PC-9 (cell line): ENCODE data around the gene PLCL2. TPM values are rescaled to one million over a fixed set of nuclear protein-coding genes. Genes with fewer than 3 reads are reported as not detected.
"Not testable (repeated sequence)": the region's sequence is repeated elsewhere in the genome, so short reads cannot be mapped to it uniquely, and the experiment has no call there.

ENCODE experiments used
- BruUV-seq: library from RNA; stranded (reverse); fragments of 400-500 nt; replicated peaks from 2 replicates; lab custom pipeline; 2021; lab: Mats Ljungman, UMichigan
- CTCF ChIA-PET: fragments of 300-600 bp; sonication (Branson Sonifier 250); formaldehyde crosslinking; loops from one replicate; lab custom pipeline; 2022; ENCODE audit warnings: antibody characterized with exemption; lab: Charles Lee
- POLR2A ChIA-PET: fragments of 300-600 bp; sonication (Branson Sonifier 250); formaldehyde crosslinking; loops from one replicate; lab custom pipeline; 2022; ENCODE audit warnings: antibody characterized with exemption; ENCODE audit not compliant: unreplicated experiment; lab: Charles Lee
- DNase-seq, 2 experiments: peaks; one replicate each; pipeline versions ENCODE4 v3.0.0 to v3.0.0-alpha.2; 2015 to 2022; ENCODE audit warnings: mixed read lengths in 1 of 2
- H2AFZ ChIP-seq: fragments of 200-600 bp; sonication (generic); 2 replicates; pipeline ENCODE4 v1.8.1; 2017; ENCODE audit warnings: antibody characterized with exemption
- H3F3A ChIP-seq: fragments of 200-600 bp; sonication (generic); 2 replicates; pipeline ENCODE4 v1.8.1; 2017; ENCODE audit warnings: antibody characterized with exemption, mild to moderate bottlenecking, low read depth; ENCODE audit not compliant: insufficient read depth
- H3K27ac ChIP-seq: fragments of 200-600 bp; sonication (generic); 2 replicates; pipeline ENCODE4 v1.6.1; 2016; ENCODE audit warnings: mixed run types
- H3K27me3 ChIP-seq: fragments of 200-600 bp; sonication (generic); 2 replicates; pipeline ENCODE4 v1.6.1; 2016; ENCODE audit warnings: low read depth, mixed run types; ENCODE audit not compliant: insufficient read depth
- H3K36me3 ChIP-seq: fragments of 200-600 bp; sonication (generic); 2 replicates; pipeline ENCODE4 v1.6.1; 2016; ENCODE audit warnings: low read depth, mixed run types
- H3K4me1 ChIP-seq: fragments of 200-600 bp; sonication (generic); replicated peaks from 2 replicates; pipeline ENCODE4 v1.6.1; 2016; ENCODE audit warnings: mixed run types; ENCODE audit not compliant: insufficient read depth
- H3K4me2 ChIP-seq: fragments of 200-600 bp; sonication (generic); 2 replicates; pipeline ENCODE4 v1.6.1; 2017; ENCODE audit warnings: mixed run types
- H3K4me3 ChIP-seq: fragments of 200-600 bp; sonication (generic); 2 replicates; pipeline ENCODE4 v1.6.1; 2016; ENCODE audit warnings: mixed run types
- H3K79me2 ChIP-seq: fragments of 200-600 bp; sonication (generic); 2 replicates; pipeline ENCODE4 v1.6.1; 2017; ENCODE audit warnings: low read depth, mixed run types
- H3K9me2 ChIP-seq: fragments of 200-600 bp; sonication (generic); 2 replicates; pipeline ENCODE4 v1.8.1; 2017; ENCODE audit warnings: mild to moderate bottlenecking; ENCODE audit not compliant: insufficient read depth
- H3K9me3 ChIP-seq: fragments of 200-600 bp; sonication (generic); 2 replicates; pipeline ENCODE4 v1.8.1; 2016; ENCODE audit warnings: low read depth; ENCODE audit not compliant: insufficient read depth
- H4K20me1 ChIP-seq: fragments of 200-600 bp; sonication (generic); 2 replicates; pipeline ENCODE4 v1.8.1; 2017; ENCODE audit not compliant: insufficient read depth
- CTCF ChIP-seq: fragments of 200-600 bp; sonication (generic); conservative IDR thresholded peaks from 2 replicates; pipeline ENCODE4 v1.6.1; 2017; ENCODE audit warnings: mixed run types, antibody characterized with exemption, mild to moderate bottlenecking, moderate library complexity
- EZH2 ChIP-seq: fragments of 200-600 bp; sonication (generic); IDR thresholded peaks from 2 replicates; pipeline ENCODE4 v1.8.0; 2017; ENCODE audit warnings: antibody characterized with exemption, low read depth
- intact Hi-C: fragments of 100-400 bp; cut with micrococcal nuclease; formaldehyde crosslinking; loops from one replicate; pipeline ENCODE4 v1.10.0; 2022; ENCODE audit not compliant: unreplicated experiment
- total RNA-seq: library from RNA; stranded (reverse); gene quantifications from 2 replicates; pipeline ENCODE4 v1.2.3, GENCODE V29; 2021

Gene PLCL2
- total RNA-seq, 1 experiment from 2014 or later: 4.6 TPM

GRCh38 chr3:17125738-17126442 is 241.1 kb downstream of the PLCL2 start:
- intact Hi-C loops: no loop called here
- H3K4me2 ChIP-seq: no peak overlapping the region
- H3K36me3 ChIP-seq: no peaks in the 10 kb centered on the region
- H3K4me1 ChIP-seq: no peaks in the 10 kb centered on the region
- H3K79me2 ChIP-seq: no peaks in the 10 kb centered on the region
- no peaks in the 10 kb centered on the region for H3K9me3 ChIP-seq
- H4K20me1 ChIP-seq: no peaks in the 10 kb centered on the region
- CTCF ChIA-PET: no interaction called here
- no peaks in the 10 kb centered on the region for H3K27me3 ChIP-seq
- no peak overlapping the region for H2AFZ ChIP-seq
- TF ChIP-seq EZH2: no peak
- no peak for TF ChIP-seq CTCF
- H3K27ac ChIP-seq: no peak overlapping the region
- no TSS peak for BruUV-seq
- no peak for DNase-seq
- H3K9me2 ChIP-seq: no peaks in the 10 kb centered on the region
- H3K4me3 ChIP-seq: no peak overlapping the region
- POLR2A ChIA-PET: no interaction called here
- H3F3A ChIP-seq: no peaks in the 10 kb centered on the region

DNA sequence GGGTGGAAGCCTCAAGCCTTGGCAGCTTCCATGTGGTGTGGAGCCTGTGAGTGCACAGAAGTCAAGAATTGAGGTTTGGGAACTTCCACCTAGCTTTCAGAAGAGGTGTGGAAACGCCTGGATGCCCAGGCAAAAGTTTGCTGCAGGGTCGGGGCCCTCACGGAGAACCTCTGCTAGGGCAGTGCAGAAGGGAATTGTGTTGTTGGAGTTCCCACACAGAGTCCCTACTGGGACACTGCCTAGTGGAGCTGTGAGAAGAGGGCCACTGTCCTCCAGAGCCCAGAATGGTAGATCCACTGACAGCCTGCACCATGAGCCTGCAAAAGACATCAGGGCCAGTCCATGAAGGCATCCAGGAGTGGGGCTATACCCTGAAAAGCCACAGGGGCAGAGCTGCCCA is 243.9 kb downstream of the PLCL2 start:
- H3K4me3 ChIP-seq, DNase-seq, H4K20me1 ChIP-seq, H3K4me2 ChIP-seq, H3K27me3 ChIP-seq, H3K9me3 ChIP-seq, BruUV-seq, H3K79me2 ChIP-seq, CTCF ChIA-PET, H3K9me2 ChIP-seq, H3K36me3 ChIP-seq, POLR2A ChIA-PET, intact Hi-C loops, H2AFZ ChIP-seq, H3K4me1 ChIP-seq, H3K27ac ChIP-seq, H3F3A ChIP-seq: not testable (repeated sequence)

DNA sequence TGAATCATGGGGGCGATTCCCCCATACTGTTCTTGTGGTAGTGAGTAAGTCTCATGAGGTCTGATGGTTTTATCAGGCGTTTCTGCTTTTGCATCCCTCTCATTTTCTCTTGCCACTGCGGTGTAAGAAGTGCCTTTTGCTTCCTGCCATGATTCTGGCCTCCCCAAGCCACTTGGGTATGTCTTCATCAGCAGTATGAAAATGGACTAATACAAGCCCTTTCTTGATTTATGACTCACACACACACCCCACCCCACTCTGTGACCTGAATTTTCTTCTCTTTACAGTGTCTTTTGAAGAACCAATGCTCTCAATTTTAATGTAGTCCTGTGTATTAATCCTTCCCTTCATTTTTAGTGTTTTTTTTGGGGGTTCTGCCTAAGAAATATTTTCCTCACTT is 244.8 kb downstream of the PLCL2 start:
- no peak for DNase-seq
- intact Hi-C loops: no loop called here
- Histone ChIP-seq H3K4me2 (no peak overlapping the region), H3K4me3 (no peak overlapping the region), H2AFZ (no peak overlapping the region), H3K9me3 (no peaks in the 10 kb centered on the region), H3K36me3 (no peaks in the 10 kb centered on the region), H3K27me3 (no peaks in the 10 kb centered on the region), H3K9me2 (0 out of 2 replicates have a peak, but pooled peaks cover 2% of the 10 kb centered on the region), H4K20me1 (no peaks in the 10 kb centered on the region), H3K4me1 (no peaks in the 10 kb centered on the region), H3K27ac (no peak overlapping the region), H3K79me2 (no peaks in the 10 kb centered on the region), H3F3A (no peaks in the 10 kb centered on the region)
- BruUV-seq: no TSS peak
- no peak for TF ChIP-seq CTCF
- TF ChIP-seq EZH2: no peak
- POLR2A ChIA-PET: no interaction called here
- CTCF ChIA-PET: no interaction called here

DNA sequence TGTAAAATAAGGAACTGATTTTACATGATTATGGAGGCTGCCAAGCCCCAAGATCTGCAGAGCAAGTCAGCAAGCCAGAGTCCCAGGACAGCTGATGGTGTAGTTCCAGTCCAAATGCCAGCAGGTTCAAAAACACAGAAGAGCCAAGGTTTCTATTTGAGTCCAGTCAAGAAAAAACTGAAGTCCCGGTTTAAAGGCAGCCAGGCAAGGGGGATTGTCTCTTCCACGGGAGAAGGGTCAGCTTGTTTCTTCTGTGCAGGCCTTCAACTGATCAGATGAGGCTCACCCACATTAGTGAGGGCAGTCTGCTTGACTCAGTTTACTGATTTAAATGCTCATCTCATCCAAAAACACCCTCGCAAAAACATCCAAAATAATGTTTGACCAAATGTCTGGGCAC is 246.2 kb downstream of the PLCL2 start:
- H3K27me3 ChIP-seq: no peaks in the 10 kb centered on the region
- H3F3A ChIP-seq: no peaks in the 10 kb centered on the region
- H4K20me1 ChIP-seq: no peaks in the 10 kb centered on the region
- no peaks in the 10 kb centered on the region for H3K4me1 ChIP-seq
- no peak overlapping the region for H3K4me2 ChIP-seq
- H3K9me3 ChIP-seq: no peaks in the 10 kb centered on the region
- DNase-seq: no peak
- no TSS peak for BruUV-seq
- ChIA-PET POLR2A (no interaction called here), CTCF (no interaction called here)
- no peak overlapping the region for H3K4me3 ChIP-seq
- 0 out of 2 replicates have a peak, but pooled peaks cover 3% of the 10 kb centered on the region for H3K9me2 ChIP-seq
- H3K79me2 ChIP-seq: no peaks in the 10 kb centered on the region
- no peak overlapping the region for H3K27ac ChIP-seq
- H3K36me3 ChIP-seq: no peaks in the 10 kb centered on the region
- intact Hi-C loops: no loop called here
- no peak for TF ChIP-seq CTCF
- no peak overlapping the region for H2AFZ ChIP-seq
